Right cardiac atrium (tissue), 5 donors: ENCODE results near the gene SHQ1. TPM values are rescaled to one million over a fixed set of nuclear protein-coding genes. Genes with fewer than 3 reads are reported as not detected.

Experiments used
- ATAC-seq, 2 donors: fragments of 200-7000 bp; cut with Tn5 transposase; one replicate each; pipeline versions ENCODE4 v1.8.0 to v1.9.1; 2020; ENCODE audit warnings: moderate library complexity in 2 of 2, mild to moderate bottlenecking in 1 of 2
- DNase-seq, 3 donors: peaks; one replicate each; pipeline ENCODE4 v3.0.0-alpha.2; 2020
- H3K27ac ChIP-seq: one replicate; pipeline ENCODE4 v1.5.1; 2013; ENCODE audit warnings: mild to moderate bottlenecking, low read length, control low read depth, moderate library complexity
- H3K27me3 ChIP-seq: one replicate; pipeline ENCODE4 v1.6.1; 2013; ENCODE audit not compliant: control insufficient read depth, insufficient read depth
- H3K4me1 ChIP-seq: one replicate; pipeline ENCODE4 v1.6.1; 2013; ENCODE audit warnings: low read length; ENCODE audit not compliant: control insufficient read depth, insufficient read depth
- H3K4me3 ChIP-seq: one replicate; pipeline ENCODE4 v1.5.1; 2013; ENCODE audit warnings: low read length, control low read depth
- H3K9me3 ChIP-seq: one replicate; pipeline ENCODE4 v1.6.1; 2013; ENCODE audit warnings: low read length; ENCODE audit not compliant: control insufficient read depth
- WGBS: extraction: QIAGEN DNeasy Blood & Tissue Kit; methylation state at CpG from one replicate; pipeline ENCODE4 v1.1.7; 2013; 5-methylcytosine and 5-hydroxymethylcytosine counted together
- intact Hi-C, 4 donors: fragments of 100-400 bp; cut with DNase I; formaldehyde crosslinking; loops; one replicate each; pipeline versions ENCODE4 v1.11.0 to v1.14.0; 2022 to 2023
- polyA plus RNA-seq: library from polyadenylated mRNA; stranded (reverse); fragments of 200-250 nt; gene quantifications from one replicate; pipeline ENCODE4 v1.2.3, GENCODE V29; 2013
- total RNA-seq, 4 donors: library from RNA; stranded (reverse); fragmentation: NEBNext Ultra II Directional; extraction: Animal tissue kit (Norgen Biotek cat#: 25700); gene quantifications; one replicate each; pipeline ENCODE4 v1.2.1, GENCODE V29; 2021
- donor health status: healthy with polysubstance abuse.
- donor health status: DM: no; HTN: yes; CAD: no.
- donor health status: DM: no; HTN: no; CAD: no.
- donor health status: DM: no; HTN: yes; CAD: no; lungs with severe emphysema.
- donor health status: DM: yes; HTN: yes; CAD: no.

The SHQ1 gene
- total and polyA plus RNA-seq, 5 donors, result 10.7 to 27.1 (median 22.4) TPM

DNA sequence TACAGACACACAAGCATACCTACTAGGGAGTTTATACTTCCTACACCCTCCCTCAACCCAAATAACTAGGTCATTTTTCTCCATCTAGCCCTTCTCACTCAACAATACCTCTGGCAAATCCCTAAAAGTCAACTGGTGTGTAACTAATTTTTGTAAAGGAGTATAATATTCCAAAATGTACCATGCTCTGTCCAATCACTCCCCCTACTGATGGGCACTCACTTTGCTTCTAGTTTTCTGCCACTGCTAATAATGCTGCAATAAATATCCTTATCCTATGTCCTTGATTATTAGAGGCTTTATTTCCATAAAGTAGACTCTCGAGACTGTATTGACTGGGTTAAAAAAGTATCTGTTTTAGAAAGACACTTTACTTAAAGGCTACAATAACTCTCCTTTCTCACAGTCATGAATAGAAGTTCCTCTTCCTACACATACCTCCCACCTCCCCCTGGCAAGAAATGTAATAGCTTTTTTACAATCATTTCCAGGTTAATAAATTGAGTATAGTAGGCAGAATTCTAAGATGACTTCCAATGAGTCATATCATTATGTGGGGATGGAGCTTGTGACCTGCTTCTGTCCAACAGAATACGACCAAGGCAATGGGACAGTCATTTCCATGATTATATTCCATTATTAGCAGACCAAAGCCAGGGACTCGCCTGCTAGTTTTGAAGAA lies 30.0 kb downstream of the SHQ1 start:
- H3K4me3 ChIP-seq, result no peak overlapping the region
- 87% methylated on average over 3 of the region's 3 CpGs for WGBS
- intact Hi-C loops, result loop anchor here in 3 of 4 donors (10.0 kb wide), 2 partner anchors 143 to 153 kb away; no protein-coding TSS in a partner anchor
- DNase-seq (no peak), ATAC-seq (no peak)
- H3K4me1 ChIP-seq, result peaks cover 4% of the 10 kb centered on the region
- H3K27me3 ChIP-seq, result no peaks in the 10 kb centered on the region
- no peak overlapping the region for H3K27ac ChIP-seq
- no peaks in the 10 kb centered on the region for H3K9me3 ChIP-seq

GRCh38 chr3:72816862-72817355 lies 31.3 kb downstream of the SHQ1 start:
- no peak overlapping the region for H3K4me3 ChIP-seq
- no peaks in the 10 kb centered on the region for H3K27me3 ChIP-seq
- no peak overlapping the region for H3K27ac ChIP-seq
- WGBS, result 62% methylated on average over 3 of the region's 3 CpGs
- peaks cover 4% of the 10 kb centered on the region for H3K4me1 ChIP-seq
- H3K9me3 ChIP-seq, result no peaks in the 10 kb centered on the region
- intact Hi-C loops, result loop anchor here in 3 of 4 donors (10.0 kb wide), 2 partner anchors 142 to 152 kb away; no protein-coding TSS in a partner anchor
- DNase-seq (no peak), ATAC-seq (no peak)

DNA sequence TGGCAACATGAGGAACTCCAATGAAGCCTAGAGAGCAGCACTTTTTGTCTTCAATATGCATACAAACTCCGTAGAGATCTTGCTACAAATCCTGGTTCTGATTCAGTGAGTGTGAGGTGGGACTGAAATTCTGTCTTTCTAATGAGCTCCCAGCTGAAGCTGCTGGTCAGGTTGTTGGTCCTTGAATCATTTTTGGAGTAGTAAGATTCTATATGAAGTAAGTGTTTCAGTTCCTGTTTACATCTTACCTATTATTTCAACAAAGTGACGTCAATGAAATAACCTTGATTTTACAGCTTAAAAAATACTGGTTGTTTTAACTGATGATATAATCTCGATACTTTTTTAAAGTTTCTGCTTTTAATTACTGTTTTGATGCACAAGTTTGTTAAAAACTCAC lies 33.9 kb downstream of the SHQ1 start:
- intact Hi-C loops, result loop anchor here in 3 of 4 donors (10.0 kb wide), 2 partner anchors 140 to 150 kb away; no protein-coding TSS in a partner anchor
- H3K4me1 ChIP-seq, result no peaks in the 10 kb centered on the region
- DNase-seq (no peak), ATAC-seq (no peak)
- WGBS, result 88% methylated on average over 3 of the region's 3 CpGs
- H3K9me3 ChIP-seq, result no peaks in the 10 kb centered on the region
- no peak overlapping the region for H3K4me3 ChIP-seq
- no peaks in the 10 kb centered on the region for H3K27me3 ChIP-seq
- H3K27ac ChIP-seq, result no peak overlapping the region

DNA sequence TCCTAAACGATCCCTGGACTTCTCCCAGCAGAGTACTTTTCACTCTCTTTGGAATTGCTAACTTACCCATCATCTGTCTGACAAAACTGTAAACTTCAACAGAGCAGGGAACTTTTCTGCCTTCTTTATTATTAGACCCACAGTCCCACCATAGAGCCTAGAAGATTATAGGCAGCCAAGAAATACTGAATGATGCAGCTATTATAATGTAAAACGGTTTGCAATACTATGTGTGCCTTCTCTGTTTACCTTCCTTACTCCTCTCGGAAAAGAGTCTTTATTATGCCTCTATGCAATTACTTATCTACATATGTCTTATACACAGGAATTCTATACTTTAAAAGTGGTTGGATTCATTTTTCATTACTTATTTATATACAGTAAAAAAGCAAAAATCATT lies 36.0 kb downstream of the SHQ1 start:
- ATAC-seq (no peak), DNase-seq (no peak)
- Histone ChIP-seq H3K4me1 (no peaks in the 10 kb centered on the region), H3K9me3 (no peaks in the 10 kb centered on the region), H3K4me3 (no peak overlapping the region), H3K27me3 (no peaks in the 10 kb centered on the region), H3K27ac (no peak overlapping the region)
- 81% methylated on average over 3 of the region's 3 CpGs for WGBS
- intact Hi-C loops, result loop anchor here in 3 of 4 donors (10.0 kb wide), 2 partner anchors 137 to 147 kb away; no protein-coding TSS in a partner anchor

GRCh38 chr3:72811571-72811970 lies 36.7 kb downstream of the SHQ1 start:
- Histone ChIP-seq H3K9me3 (no peaks in the 10 kb centered on the region), H3K4me1 (no peaks in the 10 kb centered on the region), H3K4me3 (no peak overlapping the region), H3K27ac (no peak overlapping the region), H3K27me3 (no peaks in the 10 kb centered on the region)
- ATAC-seq (no peak), DNase-seq (no peak)
- 98% methylated on average over 1 of the region's 1 CpG for WGBS
- intact Hi-C loops, result loop anchor here in 3 of 4 donors (10.0 kb wide), 2 partner anchors 137 to 147 kb away; no protein-coding TSS in a partner anchor

DNA sequence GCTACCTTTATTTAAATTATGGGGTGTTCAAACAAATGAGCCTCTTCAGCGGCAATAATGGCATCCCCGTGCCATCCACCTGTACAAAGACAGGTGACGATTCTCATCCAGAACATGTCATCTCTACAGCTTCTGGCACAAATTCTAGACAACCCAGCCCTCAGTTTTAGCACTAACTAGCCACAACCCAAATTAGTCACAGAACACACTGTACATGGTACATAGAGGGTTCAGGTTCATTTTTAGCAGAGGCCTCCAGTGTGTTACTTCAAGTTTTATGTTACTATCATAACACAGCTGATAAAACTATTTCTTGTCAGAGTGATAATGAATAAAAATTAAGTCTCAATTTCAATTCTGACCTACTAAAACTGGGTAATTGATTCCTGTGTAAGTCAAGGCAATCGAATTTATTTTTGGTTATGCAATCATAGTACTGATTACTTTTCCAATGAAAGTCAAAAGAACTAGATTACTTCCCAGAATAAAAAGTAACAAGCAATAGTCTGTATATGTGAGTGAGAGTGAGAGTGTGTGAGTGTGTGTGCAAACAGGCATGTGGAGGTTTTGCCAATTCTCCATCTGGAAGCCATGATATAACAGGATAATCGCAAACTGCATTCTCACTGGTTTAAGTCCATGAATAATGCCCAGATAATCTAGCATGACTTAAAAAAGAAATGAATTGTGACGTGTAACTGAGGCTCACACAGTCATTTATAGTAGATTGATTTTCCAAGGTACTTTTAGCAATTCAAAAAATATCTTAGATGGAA lies 37.4 kb downstream of the SHQ1 start:
- 79% methylated on average over 6 of the region's 6 CpGs for WGBS
- Histone ChIP-seq H3K4me3 (no peak overlapping the region), H3K27ac (no peak overlapping the region), H3K27me3 (no peaks in the 10 kb centered on the region), H3K4me1 (no peaks in the 10 kb centered on the region), H3K9me3 (no peaks in the 10 kb centered on the region)
- ATAC-seq, result no peak
- no peak for DNase-seq
- intact Hi-C loops, result loop anchor here in 3 of 4 donors (10.0 kb wide), 2 partner anchors 136 to 146 kb away; no protein-coding TSS in a partner anchor

- ATAC-seq (no peak), DNase-seq (no peak)
- Histone ChIP-seq H3K4me3 (no peak overlapping the region), H3K9me3 (no peaks in the 10 kb centered on the region), H3K27me3 (no peaks in the 10 kb centered on the region), H3K27ac (no peak overlapping the region), H3K4me1 (no peaks in the 10 kb centered on the region)
- intact Hi-C loops, result loop anchor here in 3 of 4 donors (10.0 kb wide), 2 partner anchors 135 to 145 kb away; no protein-coding TSS in a partner anchor
Observed at GRCh38 chr3:72810063-72810462, 38.2 kb downstream of the SHQ1 start.

DNA sequence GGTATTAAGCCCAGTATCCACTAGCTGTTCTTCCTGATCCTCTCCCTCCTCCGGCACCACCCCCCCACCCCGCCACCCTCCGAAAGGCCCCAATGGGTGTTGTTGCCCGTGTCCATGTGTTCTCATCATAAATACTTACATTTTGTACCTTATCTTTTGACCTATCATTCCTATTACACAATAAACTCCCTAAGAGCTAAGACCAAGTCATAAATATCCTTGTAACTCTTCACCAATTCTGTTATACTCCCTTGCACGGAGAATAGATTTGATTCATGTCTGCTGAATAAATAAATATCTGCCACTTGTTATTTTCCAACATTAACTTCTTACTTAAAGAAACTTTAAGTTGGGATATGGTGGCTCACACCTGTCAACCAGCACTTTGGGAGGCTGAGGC lies 43.9 kb downstream of the SHQ1 start:
- 94% methylated on average over 5 of the region's 5 CpGs for WGBS
- DNase-seq (no peak), ATAC-seq (no peak)
- H3K27me3 ChIP-seq, result no peaks in the 10 kb centered on the region
- no peak overlapping the region for H3K4me3 ChIP-seq
- H3K9me3 ChIP-seq, result no peaks in the 10 kb centered on the region
- H3K4me1 ChIP-seq, result peaks cover 4% of the 10 kb centered on the region
- H3K27ac ChIP-seq, result no peak overlapping the region
- intact Hi-C loops, result no loop called here

- no peak for ATAC-seq
- no peak for DNase-seq
- Histone ChIP-seq H3K27ac (no peak overlapping the region), H3K4me1 (peaks cover 4% of the 10 kb centered on the region), H3K4me3 (no peak overlapping the region), H3K27me3 (no peaks in the 10 kb centered on the region), H3K9me3 (no peaks in the 10 kb centered on the region)
- intact Hi-C loops, result no loop called here
- WGBS, result 98% methylated on average over 3 of the region's 3 CpGs
Observed at GRCh38 chr3:72803573-72803972, 44.7 kb downstream of the SHQ1 start.

DNA sequence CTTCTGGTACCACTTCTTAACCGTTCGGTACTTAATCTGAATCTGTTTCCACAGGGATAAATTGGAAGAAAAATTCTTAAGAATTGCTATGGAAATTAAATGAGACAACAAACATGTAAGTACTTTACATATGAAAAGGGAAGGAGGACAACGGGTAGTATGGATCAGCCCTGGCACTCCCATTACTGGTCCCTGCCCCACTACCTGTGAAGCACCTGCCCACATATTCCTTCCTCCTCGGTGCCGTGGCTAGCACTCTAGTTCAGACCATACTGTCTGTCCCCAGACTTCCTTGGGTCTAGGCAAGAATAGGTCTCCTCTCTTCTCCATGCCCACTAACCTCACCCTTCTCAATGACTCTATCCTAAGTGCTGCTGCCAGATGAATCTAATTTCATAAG lies 46.2 kb downstream of the SHQ1 start:
- intact Hi-C loops, result no loop called here
- 95% methylated on average over 5 of the region's 5 CpGs for WGBS
- H3K4me3 ChIP-seq, result no peak overlapping the region
- no peaks in the 10 kb centered on the region for H3K9me3 ChIP-seq
- no peaks in the 10 kb centered on the region for H3K27me3 ChIP-seq
- H3K27ac ChIP-seq, result no peak overlapping the region
- ATAC-seq (no peak), DNase-seq (no peak)
- H3K4me1 ChIP-seq, result peaks cover 7% of the 10 kb centered on the region

GRCh38 chr3:72800869-72801268 lies 47.4 kb downstream of the SHQ1 start:
- intact Hi-C loops, result no loop called here
- no peak for ATAC-seq

More at GRCh38 chr3:72800869-72801268, 47.4 kb downstream of the SHQ1 start:
- H3K4me1 ChIP-seq, result peaks cover 7% of the 10 kb centered on the region
- H3K27me3 ChIP-seq, result no peaks in the 10 kb centered on the region
- no peak overlapping the region for H3K27ac ChIP-seq
- no peak for DNase-seq
- H3K9me3 ChIP-seq, result no peaks in the 10 kb centered on the region
- H3K4me3 ChIP-seq, result no peak overlapping the region
